WI38 (cell line): Measurements from ENCODE around the gene SMYD2.

Source experiments
- H3K4me3 ChIP-seq: 2 replicates; pipeline ENCODE4 v1.5.1; 2011; ENCODE audit warnings: low read depth, mild to moderate bottlenecking, control low read depth, low read length
- CTCF ChIP-seq: IDR thresholded peaks from 2 replicates; pipeline ENCODE4 v1.5.1; 2012; ENCODE audit warnings: low read depth, mild to moderate bottlenecking, control low read depth, low read length

The SMYD2 gene

DNA sequence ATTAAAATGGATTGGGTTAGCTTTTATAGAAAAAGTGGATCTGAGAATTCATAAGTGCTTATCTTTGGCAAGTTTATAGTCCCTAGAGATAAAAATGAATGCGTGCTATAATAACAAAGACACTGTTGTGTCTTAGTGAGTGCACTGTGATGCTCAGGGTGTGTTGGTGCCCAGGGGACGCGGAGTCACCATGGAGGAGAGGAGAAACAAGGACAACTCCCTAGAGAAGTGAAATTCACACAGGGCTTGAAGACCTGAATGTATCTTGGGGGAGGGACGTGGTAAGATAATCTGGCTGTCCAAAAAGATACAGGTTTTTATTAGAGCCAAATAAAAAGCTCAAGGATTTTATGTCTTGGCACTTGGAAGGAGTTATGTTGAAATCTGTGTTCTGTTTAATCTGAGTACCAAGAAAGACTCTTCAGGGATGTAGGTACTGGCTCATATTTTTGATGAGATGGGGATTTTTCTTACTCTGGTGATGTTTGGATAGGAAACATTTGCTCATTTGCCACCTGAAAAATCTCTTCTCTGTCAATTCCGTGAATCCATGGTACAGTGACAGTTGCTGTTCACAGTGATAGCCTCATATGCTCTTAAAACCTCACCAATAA lies 9.6 kb downstream of the SMYD2 start:
- no peak for TF ChIP-seq CTCF
- no peak overlapping the region for H3K4me3 ChIP-seq

DNA sequence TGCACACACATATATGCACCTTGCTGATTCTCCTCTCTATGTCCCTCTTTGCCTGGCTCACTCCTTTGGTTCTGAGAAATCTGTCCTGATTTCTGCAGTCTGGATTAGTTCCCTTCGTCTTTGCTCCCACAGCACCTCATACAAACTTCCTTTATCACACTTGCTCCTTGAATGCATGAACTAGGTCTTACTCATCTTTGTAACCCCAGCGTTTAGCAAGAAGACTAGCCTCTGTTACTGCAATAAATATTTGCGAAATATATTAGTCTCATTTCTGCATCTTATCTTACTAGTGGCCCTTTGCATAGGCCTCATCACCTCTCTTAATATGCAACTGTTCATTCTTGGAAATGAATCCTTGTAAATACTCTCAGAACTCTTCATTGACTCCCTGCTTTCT lies 11.4 kb downstream of the SMYD2 start:
- no peak for TF ChIP-seq CTCF
- H3K4me3 ChIP-seq: no peak overlapping the region

GRCh38 chr1:214295934-214296333 lies 15.0 kb downstream of the SMYD2 start:
- no peak overlapping the region for H3K4me3 ChIP-seq
- no peak for TF ChIP-seq CTCF

- TF ChIP-seq CTCF: no peak
- H3K4me3 ChIP-seq: peak overlapping the region; percentile 44
Measured at GRCh38 chr1:214296860-214297745, 16.1 kb downstream of the SMYD2 start.

- TF ChIP-seq CTCF: no peak
- H3K4me3 ChIP-seq: no peak overlapping the region
Measured at GRCh38 chr1:214300149-214300780, 19.3 kb downstream of the SMYD2 start.

DNA sequence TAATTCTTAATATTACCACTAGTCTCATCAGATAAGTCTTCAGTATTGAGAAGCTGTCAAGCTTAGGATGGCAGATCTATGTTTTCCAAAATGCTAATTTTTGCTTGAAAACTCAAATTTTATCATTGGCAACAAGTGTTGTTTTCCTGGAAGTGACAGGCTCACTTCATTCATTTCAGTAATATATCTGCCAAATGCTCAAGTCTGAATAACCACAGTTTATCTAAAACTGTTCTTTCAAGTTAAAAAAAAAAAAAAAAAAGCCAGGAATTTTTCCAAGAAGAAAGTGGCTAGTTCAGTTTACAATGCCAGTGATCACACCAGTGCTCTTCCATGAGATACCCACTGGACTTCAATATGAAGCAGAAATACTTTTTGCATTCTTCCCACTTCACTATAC lies 20.6 kb downstream of the SMYD2 start:
- TF ChIP-seq CTCF: no peak
- H3K4me3 ChIP-seq: no peak overlapping the region
